B cell (primary cell): ENCODE results near the gene DCUN1D1. TPM values are rescaled to one million over a fixed set of nuclear protein-coding genes. Genes with fewer than 3 reads are reported as not detected.

ENCODE experiments used
- ATAC-seq: fragments of 200-7000 bp; cut with Tn5 transposase; one replicate; pipeline ENCODE4 v1.10.0; 2021; ENCODE audit warnings: low read depth, mild to moderate bottlenecking, moderate number of reproducible peaks, moderate library complexity
- CTCF ChIA-PET: fragments of 350-600 bp; sonication (Branson Sonifier 250); formaldehyde crosslinking; loops from one replicate; lab custom pipeline; 2021; ENCODE audit warnings: antibody characterized with exemption, inconsistent platforms; lab: Charles Lee
- POLR2A ChIA-PET: fragments of 350-600 bp; sonication (Branson Sonifier 250); formaldehyde crosslinking; loops from one replicate; lab custom pipeline; 2021; ENCODE audit warnings: antibody characterized with exemption; lab: Charles Lee
- DNase-seq: peaks from one replicate; pipeline ENCODE4 v3.0.0; 2013
- H2AFZ ChIP-seq: 2 replicates; pipeline ENCODE4 v1.6.1; 2012; ENCODE audit warnings: mild to moderate bottlenecking, low read depth, low read length; ENCODE audit not compliant: insufficient read depth, poor library complexity, severe bottlenecking
- H3K27ac ChIP-seq, 2 donors: 1 replicate in 1 of 2; 2 replicates in 1 of 2; pipeline ENCODE4 v1.5.1; 2012 to 2013; ENCODE audit warnings: low read length in 2 of 2, mild to moderate bottlenecking in 2 of 2, moderate library complexity in 1 of 2
- H3K27me3 ChIP-seq, 4 experiments: fragments of 200-600 bp in 1 of 4; sonication (generic) in 1 of 4; replicated peaks in 1 of 4; 1 replicate in 2 of 4; 2 replicates in 2 of 4; pipeline versions ENCODE4 v1.6.1 to v1.7.0; 2013 to 2016; ENCODE audit warnings: low read length in 3 of 4, mild to moderate bottlenecking in 2 of 4, mixed read lengths in 1 of 4, moderate library complexity in 1 of 4; ENCODE audit not compliant: insufficient read depth in 4 of 4, control insufficient read depth in 3 of 4; ENCODE audit errors: control extremely low read depth in 1 of 4
- H3K36me3 ChIP-seq, 2 experiments: replicated peaks in 1 of 2; 1 replicate in 1 of 2; 2 replicates in 1 of 2; pipeline versions ENCODE4 v1.6.1 to v1.7.1; 2013; ENCODE audit warnings: low read length in 1 of 2; ENCODE audit not compliant: insufficient read depth in 2 of 2, control insufficient read depth in 1 of 2; ENCODE audit errors: control extremely low read depth in 1 of 2, extremely low read depth in 1 of 2
- H3K4me1 ChIP-seq, 2 donors: fragments of 200-600 bp in 1 of 2; sonication (generic) in 1 of 2; 1 replicate in 1 of 2; 2 replicates in 1 of 2; pipeline versions ENCODE4 v1.5.1 to v1.6.1; 2013 to 2017; ENCODE audit warnings: low read length in 2 of 2; ENCODE audit not compliant: control insufficient read depth in 2 of 2, insufficient read depth in 2 of 2
- H3K4me2 ChIP-seq: replicated peaks from 2 replicates; pipeline ENCODE3; 2012; ENCODE audit warnings: mild to moderate bottlenecking, low read depth, low read length; ENCODE audit not compliant: poor library complexity, severe bottlenecking
- H3K4me3 ChIP-seq, 5 experiments: fragments of 200-600 bp in 1 of 5; sonication (generic) in 1 of 5; 1 replicate in 3 of 5; 2 replicates in 2 of 5; pipeline versions ENCODE4 v1.5.1 to v1.7.0; 2011 to 2016; ENCODE audit warnings: low read length in 4 of 5, mild to moderate bottlenecking in 4 of 5, low read depth in 2 of 5, control low read depth in 1 of 5, moderate library complexity in 1 of 5; ENCODE audit not compliant: insufficient read depth in 1 of 5; ENCODE audit errors: control extremely low read depth in 1 of 5, extremely low read depth in 1 of 5
- H3K79me2 ChIP-seq: fragments of 200-600 bp; sonication (generic); one replicate; pipeline ENCODE4 v1.6.0; 2016; ENCODE audit warnings: low read length; ENCODE audit not compliant: control insufficient read depth, insufficient read depth
- H3K9ac ChIP-seq: fragments of 200-600 bp; sonication (generic); 2 replicates; pipeline ENCODE4 v1.6.1; 2017; ENCODE audit warnings: mild to moderate bottlenecking, low read length, moderate library complexity
- H3K9me3 ChIP-seq, 3 donors: one replicate each; pipeline versions ENCODE4 v1.6.1 to v1.7.1; 2013; ENCODE audit warnings: low read length in 2 of 3; ENCODE audit not compliant: control insufficient read depth in 2 of 3, insufficient read depth in 1 of 3; ENCODE audit errors: control extremely low read depth in 1 of 3
- H4K20me1 ChIP-seq: 2 replicates; pipeline ENCODE4 v1.6.0; 2012; ENCODE audit warnings: mild to moderate bottlenecking, low read length; ENCODE audit not compliant: insufficient read depth, control insufficient read depth, poor library complexity, severe bottlenecking
- H3K27ac Mint-ChIP-seq: one replicate; pipeline ENCODE4 v1.8.0; 2021; ENCODE audit warnings: mixed read lengths
- H3K27me3 Mint-ChIP-seq: one replicate; pipeline ENCODE4 v1.8.0; 2021; ENCODE audit warnings: mixed read lengths
- H3K4me1 Mint-ChIP-seq: one replicate; pipeline ENCODE4 v1.8.0; 2021; ENCODE audit warnings: mixed read lengths
- H3K4me3 Mint-ChIP-seq: one replicate; pipeline ENCODE4 v1.8.0; 2021; ENCODE audit warnings: mixed read lengths
- H3K9me3 Mint-ChIP-seq: one replicate; pipeline ENCODE4 v1.8.0; 2022; ENCODE audit warnings: mixed read lengths; ENCODE audit not compliant: insufficient read depth
- CTCF ChIP-seq: fragments of 200-600 bp; IDR thresholded peaks from one replicate; pipeline ENCODE4 v1.8.0; 2022; ENCODE audit warnings: antibody characterized with exemption, mild to moderate bottlenecking
- EZH2 ChIP-seq: IDR thresholded peaks from 2 replicates; pipeline ENCODE4 v1.6.1; 2012; ENCODE audit warnings: borderline replicate concordance, low read depth, mild to moderate bottlenecking, moderate library complexity, low read length; ENCODE audit not compliant: insufficient read depth, poor library complexity, severe bottlenecking
- WGBS: methylation state at CpG from one replicate; pipeline ENCODE4 v1.1.5; 2013; ENCODE audit warnings: missing lambda C conversion rate; ENCODE audit not compliant: insufficient coverage; 5-methylcytosine and 5-hydroxymethylcytosine counted together
- intact Hi-C: fragments of 100-400 bp; cut with micrococcal nuclease; formaldehyde crosslinking; loops from one replicate; pipeline ENCODE4 v1.10.0; 2022
- polyA plus RNA-seq: library from polyadenylated mRNA; depleted of rRNA; stranded (reverse); fragments of >200 nt; gene quantifications from 2 replicates; pipeline ENCODE4 v1.2.3, GENCODE V29; 2012
- total RNA-seq, 2 donors: library from RNA; stranded (reverse); fragments of 120-200 nt in 1 of 2; gene quantifications; 1 replicate in 1 of 2; 2 replicates in 1 of 2; pipeline versions ENCODE4 v1.2.3 to v1.2.4, GENCODE V29; 2013 to 2022

DCUN1D1 gene
- total and polyA plus RNA-seq, 2 donors (not counting 1 experiment from before 2014, with no cell fraction given): 3.7 to 35.5 TPM

GRCh38 chr3:182904164-182904563 is 76.2 kb downstream of the DCUN1D1 start:
- WGBS: no CpG with 5 or more reads among the region's 3 CpGs
- DNase-seq (no peak), ATAC-seq (no peak)
- no peak overlapping the region for H3K4me3 ChIP-seq
- Mint-ChIP-seq H3K27me3 (no peaks in the 10 kb centered on the region), H3K9me3 (no peaks in the 10 kb centered on the region), H3K27ac (no peak overlapping the region), H3K4me1 (no peaks in the 10 kb centered on the region), H3K4me3 (no peak overlapping the region)
- H3K27me3 ChIP-seq: no peaks in the 10 kb centered on the region
- H4K20me1 ChIP-seq: no peaks in the 10 kb centered on the region
- H3K9me3 ChIP-seq: no peaks in the 10 kb centered on the region
- no peak overlapping the region for H2AFZ ChIP-seq
- no peak overlapping the region for H3K27ac ChIP-seq
- no peak overlapping the region for H3K9ac ChIP-seq
- H3K36me3 ChIP-seq: peaks cover 7 to 30% of the 10 kb centered on the region in 2 experiments
- H3K4me1 ChIP-seq: no peaks in the 10 kb centered on the region
- TF ChIP-seq EZH2: no peak
- TF ChIP-seq CTCF: no peak
- CTCF ChIA-PET: no interaction called here
- POLR2A ChIA-PET: no interaction called here
- H3K4me2 ChIP-seq: no peak overlapping the region
- intact Hi-C loops: no loop called here
- H3K79me2 ChIP-seq: no peaks in the 10 kb centered on the region

- Mint-ChIP-seq H3K9me3 (no peaks in the 10 kb centered on the region), H3K27me3 (no peaks in the 10 kb centered on the region), H3K4me1 (no peaks in the 10 kb centered on the region), H3K27ac (no peak overlapping the region), H3K4me3 (no peak overlapping the region)
- Histone ChIP-seq H3K9ac (no peak overlapping the region), H3K4me3 (no peak overlapping the region), H3K9me3 (no peaks in the 10 kb centered on the region), H2AFZ (no peak overlapping the region), H4K20me1 (no peaks in the 10 kb centered on the region), H3K4me2 (no peak overlapping the region), H3K27ac (no peak overlapping the region), H3K36me3 (peaks cover 10 to 37% of the 10 kb centered on the region in 2 experiments), H3K79me2 (no peaks in the 10 kb centered on the region), H3K4me1 (no peaks in the 10 kb centered on the region), H3K27me3 (no peaks in the 10 kb centered on the region)
- no CpG with 5 or more reads among the region's 5 CpGs for WGBS
- TF ChIP-seq CTCF (no peak), EZH2 (no peak)
- intact Hi-C loops: no loop called here
- no peak for ATAC-seq
- DNase-seq: no peak
- CTCF ChIA-PET: no interaction called here
- POLR2A ChIA-PET: no interaction called here
Observed at GRCh38 chr3:182902236-182902635, 78.1 kb downstream of the DCUN1D1 start.
